Neutrophil (primary cell): Measurements from ENCODE around the gene CDH20.

Source experiments
- H3K27ac ChIP-seq: fragments of 200-600 bp; sonication (generic); 2 replicates; pipeline ENCODE4 v1.5.1; 2016; ENCODE audit warnings: mild to moderate bottlenecking, moderate library complexity
- H3K27me3 ChIP-seq: fragments of 200-600 bp; sonication (generic); 2 replicates; pipeline ENCODE4 v1.6.0; 2016; ENCODE audit warnings: mild to moderate bottlenecking
- H3K36me3 ChIP-seq: fragments of 200-600 bp; sonication (generic); 2 replicates; pipeline ENCODE4 v1.5.1; 2017
- H3K4me1 ChIP-seq, 2 experiments: fragments of 200-600 bp in 1 of 2; sonication (generic) in 1 of 2; 1 replicate in 1 of 2; 2 replicates in 1 of 2; pipeline versions ENCODE4 v1.5.1 to v1.6.1; 2013 to 2016; ENCODE audit warnings: low read depth in 1 of 2, low read length in 1 of 2, mild to moderate bottlenecking in 1 of 2, moderate library complexity in 1 of 2; ENCODE audit not compliant: control insufficient read depth in 1 of 2, insufficient read depth in 1 of 2
- H3K4me3 ChIP-seq, 2 experiments: fragments of 200-600 bp in 1 of 2; sonication (generic) in 1 of 2; 1 replicate in 1 of 2; 2 replicates in 1 of 2; pipeline ENCODE4 v1.5.1; 2013 to 2016; ENCODE audit warnings: low read depth in 1 of 2, low read length in 1 of 2, mild to moderate bottlenecking in 1 of 2, moderate library complexity in 1 of 2
- H3K9me3 ChIP-seq: fragments of 200-600 bp; sonication (generic); 2 replicates; pipeline ENCODE4 v1.5.1; 2016
- CTCF ChIP-seq: fragments of 200-600 bp; sonication (generic); IDR thresholded peaks from 2 replicates; pipeline ENCODE4 v1.5.1; 2016; ENCODE audit warnings: antibody characterized with exemption

CDH20 gene

GRCh38 chr18:61333271-61333745 lies at the start of gene CDH20:
CDH20 (plus strand) TSS chr18:61333430.
- Histone ChIP-seq H3K9me3 (no peaks in the 10 kb centered on the region), H3K4me3 (no peak within 1 kb of the TSS), H3K4me1 (no peaks in the 10 kb centered on the region), H3K36me3 (no peaks in the 10 kb centered on the region), H3K27ac (no peak within 1 kb of the TSS), H3K27me3 (peaks cover 59% of the 10 kb centered on the region)
- TF ChIP-seq CTCF: no peak

GRCh38 chr18:61284039-61284438 lies 49.2 kb upstream of the CDH20 start:
- H3K9me3 ChIP-seq: no peaks in the 10 kb centered on the region
- H3K27me3 ChIP-seq: no peaks in the 10 kb centered on the region
- no peaks in the 10 kb centered on the region for H3K4me1 ChIP-seq
- H3K36me3 ChIP-seq: no peaks in the 10 kb centered on the region
- H3K4me3 ChIP-seq: no peak overlapping the region
- no peak overlapping the region for H3K27ac ChIP-seq
- no peak for TF ChIP-seq CTCF

- Histone ChIP-seq H3K27me3 (no peaks in the 10 kb centered on the region), H3K27ac (no peak overlapping the region), H3K36me3 (no peaks in the 10 kb centered on the region), H3K9me3 (no peaks in the 10 kb centered on the region), H3K4me1 (no peaks in the 10 kb centered on the region), H3K4me3 (no peak overlapping the region)
- TF ChIP-seq CTCF: no peak
These were observed 47.5 kb upstream of the CDH20 start for GRCh38 chr18:61285777-61286176.

- no peak for TF ChIP-seq CTCF
- Histone ChIP-seq H3K4me3 (no peak overlapping the region), H3K36me3 (no peaks in the 10 kb centered on the region), H3K27me3 (no peaks in the 10 kb centered on the region), H3K9me3 (no peaks in the 10 kb centered on the region), H3K4me1 (no peaks in the 10 kb centered on the region), H3K27ac (no peak overlapping the region)
These were observed 46.4 kb upstream of the CDH20 start for GRCh38 chr18:61286867-61287266.

- H3K4me3 ChIP-seq: no peak overlapping the region
- no peaks in the 10 kb centered on the region for H3K9me3 ChIP-seq
- no peak overlapping the region for H3K27ac ChIP-seq
- H3K36me3 ChIP-seq: no peaks in the 10 kb centered on the region
- no peaks in the 10 kb centered on the region for H3K4me1 ChIP-seq
- TF ChIP-seq CTCF: no peak
- H3K27me3 ChIP-seq: no peaks in the 10 kb centered on the region
These were observed 42.6 kb upstream of the CDH20 start for GRCh38 chr18:61290616-61291015.
